Activated CD8-positive, alpha-beta memory T cell treated with anti-CD3 and anti-CD28 coated beads, Interleukin-2, amount 50 U/mL, for 48 hours (primary cell): Measurements from ENCODE around the gene CACNA1I.

Experiments used
- DNase-seq: peaks from one replicate; pipeline ENCODE4 v3.0.0-alpha.2; 2020

The CACNA1I gene

DNA sequence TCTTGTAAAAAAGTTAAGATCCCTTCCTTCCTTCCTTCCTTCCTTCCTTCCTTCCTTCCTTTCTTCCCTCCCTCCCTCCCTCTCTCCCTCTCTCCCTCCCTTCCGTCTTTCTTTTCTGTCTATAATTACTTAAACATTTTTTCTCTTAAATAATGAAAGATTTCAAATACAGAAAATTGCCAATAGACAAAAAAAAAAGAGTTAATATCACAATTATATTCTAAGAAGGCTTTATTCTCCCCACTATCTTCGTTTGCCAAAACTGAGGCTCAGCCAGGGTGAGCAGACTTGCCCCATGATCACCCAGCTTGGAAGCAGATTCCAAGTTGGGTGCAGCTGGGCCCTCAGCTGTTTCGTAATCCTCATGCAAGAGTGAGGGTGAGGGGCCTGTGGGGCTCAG is 327 bp upstream of the CACNA1I start:
- no peak for DNase-seq

DNA sequence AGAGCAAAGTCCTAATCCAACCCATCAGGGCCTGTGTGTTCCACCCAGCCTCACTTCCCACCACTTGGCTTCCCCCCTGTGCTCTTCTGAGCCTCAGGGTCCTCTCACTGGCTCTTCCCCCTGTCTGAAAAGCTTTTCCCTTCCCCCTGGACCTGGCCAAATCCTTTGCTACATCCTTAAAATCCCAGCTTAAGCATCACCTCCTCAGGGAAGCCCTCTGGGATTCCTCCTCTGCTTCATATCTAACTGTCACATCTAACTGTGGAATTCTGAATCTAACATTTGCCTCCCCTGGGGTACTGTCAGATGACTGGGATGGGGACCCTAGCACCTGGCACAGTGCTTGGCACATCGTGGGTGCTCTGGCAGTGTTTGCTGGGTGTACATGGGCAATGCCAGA is 985 bp downstream of the CACNA1I start:
- DNase-seq, result no peak

DNA sequence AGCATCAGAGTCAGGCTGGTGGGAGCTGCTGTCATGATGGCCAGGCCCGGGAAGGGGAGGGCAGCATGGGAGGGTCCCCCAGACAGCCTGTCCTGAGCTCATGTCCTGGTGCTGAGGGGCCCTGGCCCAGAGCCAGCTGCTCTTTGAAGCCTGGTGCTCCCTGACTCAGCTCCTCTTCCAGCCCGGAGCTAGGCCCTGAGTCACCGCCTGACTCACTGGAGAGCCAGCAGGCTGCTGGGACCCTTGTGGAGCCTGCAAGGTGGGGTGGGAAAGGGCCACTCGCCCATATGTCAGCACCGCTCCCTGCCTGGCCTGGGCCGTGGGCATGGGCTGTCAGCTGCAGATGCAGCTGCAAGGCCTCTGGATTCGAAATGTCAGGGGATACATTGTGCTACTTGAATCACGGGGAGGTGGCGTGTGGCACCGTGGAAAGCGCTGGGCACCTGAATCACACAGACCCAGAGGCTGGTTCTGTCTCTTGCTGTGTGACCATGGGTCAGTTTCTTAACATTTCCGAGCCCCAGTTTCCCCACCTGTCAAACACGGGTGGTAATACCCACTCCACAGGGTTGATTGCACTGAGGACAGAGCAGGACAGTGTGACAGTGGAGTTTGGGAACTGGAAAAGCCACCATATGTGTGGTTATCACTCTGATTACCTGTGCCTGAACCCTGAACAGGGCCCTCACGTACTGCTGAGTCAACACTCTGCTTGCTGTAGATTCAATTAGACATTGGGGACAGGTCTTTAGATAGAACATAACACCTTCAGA is 4.4 kb downstream of the CACNA1I start:
- DNase-seq, result no peak

DNA sequence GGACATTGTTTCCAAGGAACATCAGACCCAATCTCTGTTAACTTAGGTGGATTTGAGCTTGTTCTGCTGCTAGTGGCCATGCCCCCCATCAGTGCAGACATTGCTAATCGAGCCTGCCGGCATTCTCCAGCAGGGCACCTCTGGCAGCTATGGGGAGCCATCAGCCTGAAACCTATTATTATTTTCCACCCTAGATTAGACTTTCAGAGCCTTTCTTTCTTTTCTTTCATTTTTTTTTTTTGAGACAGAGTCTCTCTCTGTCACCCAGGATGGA is 4.9 kb downstream of the CACNA1I start:
- DNase-seq, result no peak

DNA sequence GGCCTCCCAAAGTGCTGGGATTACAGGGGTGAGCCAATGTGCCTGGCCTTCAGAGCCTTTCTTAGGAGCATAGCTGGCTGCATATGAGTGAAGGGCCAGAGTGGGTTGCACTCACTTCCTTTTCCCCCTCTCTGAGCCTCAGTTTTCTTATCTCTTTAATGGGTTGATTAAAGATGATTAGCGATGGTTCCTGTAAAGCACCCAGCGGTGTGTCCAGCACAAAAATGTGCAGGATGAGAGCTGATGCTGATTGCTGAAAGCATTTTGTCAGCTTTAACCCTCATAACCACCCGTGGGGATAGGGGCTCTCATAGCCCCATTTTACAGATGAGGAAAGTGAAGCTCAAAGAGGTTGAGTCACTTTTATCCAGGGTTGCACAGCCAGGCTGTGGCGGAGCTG is 5.5 kb downstream of the CACNA1I start:
- no peak for DNase-seq

DNA sequence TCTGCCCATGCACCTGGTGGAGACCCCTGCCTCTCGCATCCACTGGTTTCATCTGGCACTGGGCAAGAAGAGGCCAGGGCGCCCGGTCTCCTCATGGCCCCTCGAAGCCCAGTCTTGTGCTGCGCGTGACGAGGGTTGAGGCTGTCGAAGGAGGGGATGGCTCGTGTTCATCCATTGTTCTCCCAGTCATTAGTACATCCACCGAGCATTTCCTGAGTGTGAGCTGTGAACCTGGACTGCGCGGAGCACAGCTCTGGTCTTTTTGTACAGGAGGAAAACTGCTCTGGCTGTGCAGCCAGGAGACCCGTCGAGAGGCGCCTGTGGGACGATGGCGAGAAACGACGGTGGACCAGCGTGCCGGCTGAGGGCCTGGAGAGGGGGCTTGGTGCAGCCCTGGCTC is 6.8 kb downstream of the CACNA1I start:
- DNase-seq, result no peak

DNA sequence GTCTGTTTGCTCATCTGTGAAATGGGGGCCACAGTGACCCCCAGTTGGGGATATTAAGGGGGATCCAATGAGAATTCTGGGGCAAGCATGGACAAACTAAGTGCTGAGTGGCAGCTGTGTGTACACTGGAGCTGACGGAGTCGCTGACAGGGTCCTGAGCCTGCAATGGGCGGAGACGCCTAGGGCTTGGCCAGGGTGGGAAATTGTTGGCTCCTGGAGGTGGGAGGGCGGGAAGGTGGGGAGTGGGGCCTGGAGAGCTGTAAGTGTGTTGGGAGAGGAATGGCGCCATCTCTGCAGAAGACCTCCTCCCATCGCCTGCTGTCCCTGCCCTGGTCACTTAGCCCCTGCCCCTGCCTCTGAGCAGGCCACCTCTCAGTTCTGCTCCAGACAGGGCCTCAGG is 7.3 kb downstream of the CACNA1I start:
- no peak for DNase-seq

DNA sequence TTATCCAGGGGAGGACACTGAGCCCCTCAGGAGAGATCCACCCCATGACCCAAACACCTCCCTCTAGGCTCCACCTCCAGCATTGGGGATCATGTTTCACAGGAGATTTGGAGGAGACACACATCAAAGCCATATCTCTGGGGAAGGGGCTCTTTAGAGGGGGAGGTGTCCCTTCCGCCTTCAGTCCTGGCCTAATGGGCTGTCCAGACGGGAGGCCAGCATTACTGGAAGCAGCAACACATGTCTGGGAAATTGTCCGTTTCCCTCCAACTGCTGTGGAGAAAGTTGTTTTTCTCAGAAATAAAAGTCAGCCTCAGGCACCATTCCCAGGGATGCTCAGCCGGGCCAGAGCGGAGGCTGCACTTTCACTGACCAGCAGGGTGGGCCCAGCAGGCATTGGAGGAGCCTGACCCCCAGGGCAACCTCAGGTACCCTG is 9.5 kb downstream of the CACNA1I start:
- DNase-seq, result no peak

DNA sequence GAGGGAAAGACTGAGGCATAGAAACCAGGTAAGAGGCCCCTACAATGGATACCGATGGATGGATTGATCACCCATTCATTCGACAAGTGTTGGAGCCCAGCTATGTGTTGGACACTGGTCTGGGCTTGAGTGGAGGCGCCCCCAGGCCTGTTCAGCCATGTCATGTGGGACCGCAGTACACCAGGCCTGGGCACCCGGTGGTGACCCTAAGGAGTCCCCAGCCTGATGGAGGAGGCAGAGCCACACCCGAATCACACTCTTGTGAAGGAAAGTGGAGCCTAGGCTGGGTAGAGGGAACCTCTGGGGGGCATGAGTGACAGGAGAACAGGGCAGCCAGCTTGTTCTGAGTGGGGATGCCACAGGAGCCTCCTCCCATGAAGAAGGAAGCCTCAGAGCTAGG is 10.2 kb downstream of the CACNA1I start:
- DNase-seq, result no peak

DNA sequence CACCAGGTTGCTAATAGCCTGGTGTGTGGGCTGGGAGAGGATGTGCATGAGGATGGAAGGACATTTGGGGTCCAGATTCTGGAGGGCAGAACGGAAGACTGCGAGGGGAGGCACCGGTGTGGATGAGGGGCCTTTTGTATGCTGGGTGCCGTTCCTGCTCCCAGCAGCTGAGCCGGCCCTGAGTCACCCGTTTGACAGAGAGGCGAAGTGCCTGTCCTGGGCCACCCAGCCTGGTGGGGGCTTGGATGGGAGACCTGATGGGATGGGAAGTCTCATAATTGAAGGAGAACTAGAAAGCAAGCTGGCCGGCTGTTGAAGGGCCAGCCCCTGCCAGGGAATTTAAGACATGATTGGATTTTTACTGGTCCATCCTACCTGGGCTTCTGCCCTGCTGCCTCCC is 10.8 kb downstream of the CACNA1I start:
- no peak for DNase-seq

DNA sequence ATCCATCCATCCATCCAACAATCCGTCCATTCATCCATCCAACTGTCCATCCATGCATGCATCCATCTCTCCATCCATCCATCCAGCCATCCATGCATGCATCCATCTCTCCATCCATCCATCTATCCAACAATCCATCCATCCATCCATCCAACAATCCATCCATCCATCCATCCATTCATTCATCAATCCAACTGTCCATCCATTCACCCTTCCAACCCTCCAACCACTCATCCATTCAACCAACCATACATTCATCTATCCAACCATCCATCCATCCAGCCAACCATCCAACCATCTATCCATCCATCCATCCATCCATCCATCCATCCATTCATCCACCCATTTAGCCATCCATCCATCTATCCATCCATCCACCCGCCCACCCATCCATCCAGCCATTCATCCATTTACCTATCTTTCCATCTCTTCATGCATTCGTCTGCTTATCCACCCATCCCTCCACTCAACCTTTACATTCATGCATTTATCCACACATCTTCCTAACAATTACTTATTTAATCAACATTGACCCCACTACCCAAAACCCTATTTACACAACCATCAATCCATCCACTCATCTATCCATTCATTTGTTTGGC is 12.6 kb downstream of the CACNA1I start:
- no peak for DNase-seq

DNA sequence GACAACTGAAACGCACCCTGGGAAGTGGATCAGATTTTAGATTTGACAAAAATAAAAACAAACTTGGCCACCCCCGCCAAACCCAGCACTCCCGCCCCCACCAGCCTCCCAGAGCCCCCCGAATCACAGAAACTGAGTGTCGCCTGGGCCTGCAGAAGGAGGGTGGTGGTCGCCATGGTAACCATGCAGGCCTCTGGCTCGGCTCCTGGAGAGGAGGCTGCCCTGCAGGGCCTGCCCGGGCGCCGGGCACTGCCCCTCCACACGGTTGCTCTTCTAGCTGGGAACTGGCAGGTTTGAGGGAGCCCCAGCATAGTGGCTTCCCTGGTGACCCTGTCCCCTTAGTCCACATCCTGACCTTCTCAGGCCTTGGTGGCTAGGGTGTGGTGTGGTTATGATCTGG is 19.3 kb downstream of the CACNA1I start:
- no peak for DNase-seq

DNA sequence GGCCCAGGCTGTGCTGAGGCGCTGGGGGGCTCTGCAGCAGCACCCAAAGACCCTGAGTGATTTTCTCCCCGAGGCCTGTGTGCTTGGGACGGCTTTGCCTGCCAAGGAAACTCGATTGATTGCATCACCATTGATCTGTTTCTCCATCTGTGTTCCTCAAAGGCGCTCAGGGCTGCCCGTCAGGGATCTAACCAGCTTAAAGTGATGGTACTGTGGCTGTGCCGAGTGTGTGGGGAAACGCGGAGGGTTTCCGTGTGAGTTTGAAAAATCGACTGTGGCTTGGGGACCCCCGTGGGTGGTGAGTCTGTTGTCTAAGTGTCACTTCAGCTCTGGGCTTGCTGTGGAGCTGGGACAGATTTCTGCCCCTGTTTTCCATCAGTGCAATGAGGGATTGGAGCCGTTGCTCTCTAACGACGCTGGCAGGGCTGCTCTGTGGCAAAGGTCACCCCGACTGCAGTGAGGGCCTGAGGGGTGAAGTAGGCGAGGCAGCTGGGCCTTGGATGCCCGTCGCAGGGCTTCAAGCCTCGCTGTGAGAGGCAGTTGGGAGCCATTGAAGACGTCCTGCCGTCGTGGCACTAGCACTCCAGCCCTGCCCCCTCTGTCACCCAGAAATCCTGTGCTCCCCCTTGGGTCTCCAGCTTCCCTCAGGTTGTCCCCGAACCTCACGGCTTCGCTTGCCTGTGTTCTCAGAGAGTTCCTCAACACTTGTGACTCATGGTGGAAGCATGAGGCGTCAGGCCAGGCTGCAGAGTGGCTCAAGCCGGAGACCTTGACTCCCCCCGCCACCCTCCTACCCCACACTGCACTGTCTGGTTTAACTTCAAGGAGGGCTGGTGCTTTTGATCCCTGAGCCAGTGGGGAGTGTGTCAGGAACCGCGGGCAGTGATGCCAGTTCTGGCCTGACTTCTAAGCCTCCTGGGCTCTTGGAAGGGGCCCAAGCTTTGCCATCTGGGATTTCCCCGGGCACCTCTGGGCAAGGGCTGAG is 21.8 kb downstream of the CACNA1I start:
- no peak for DNase-seq

DNA sequence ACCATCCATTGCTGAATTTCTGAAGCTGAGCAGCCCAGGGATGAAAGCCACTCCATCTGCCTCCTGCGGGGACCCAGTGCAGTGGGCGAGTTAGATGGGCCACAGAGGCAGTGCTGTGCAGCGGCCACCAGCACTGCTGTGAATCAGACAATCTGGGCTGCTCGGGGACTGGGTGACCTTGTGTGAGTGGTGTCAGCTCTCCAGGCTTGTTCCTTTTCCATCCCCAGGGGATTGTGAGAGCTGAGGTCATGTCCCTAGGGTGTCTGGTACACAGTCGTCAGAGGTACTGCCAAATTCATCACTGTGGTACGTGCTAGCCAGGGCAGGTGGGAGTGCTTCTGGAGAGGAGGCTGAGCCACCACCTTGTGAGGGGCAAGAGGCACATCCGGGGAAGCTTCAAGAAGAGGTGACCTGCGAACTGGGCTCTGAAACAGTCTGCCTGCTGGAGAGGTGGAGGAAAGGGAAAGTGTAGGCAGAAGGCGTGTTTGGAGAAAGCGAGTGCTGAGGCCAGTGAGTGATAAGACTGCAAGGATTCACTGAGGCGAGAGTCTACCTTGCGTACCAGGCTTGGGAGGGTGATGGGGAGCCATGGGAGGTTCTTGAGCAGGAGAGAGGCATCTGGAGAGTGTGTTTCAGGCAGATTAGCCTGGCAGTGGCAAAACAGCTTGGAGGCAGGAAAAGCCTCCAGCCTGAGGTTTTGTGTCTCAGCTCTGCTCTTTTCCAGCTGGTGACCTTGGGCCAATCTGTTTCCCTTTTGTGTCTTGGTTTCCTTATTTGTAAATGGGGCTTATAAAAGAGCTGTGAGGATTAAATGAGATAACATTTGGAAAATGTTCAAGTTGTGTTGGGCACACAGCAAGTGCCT is 22.7 kb downstream of the CACNA1I start:
- DNase-seq, result no peak

DNA sequence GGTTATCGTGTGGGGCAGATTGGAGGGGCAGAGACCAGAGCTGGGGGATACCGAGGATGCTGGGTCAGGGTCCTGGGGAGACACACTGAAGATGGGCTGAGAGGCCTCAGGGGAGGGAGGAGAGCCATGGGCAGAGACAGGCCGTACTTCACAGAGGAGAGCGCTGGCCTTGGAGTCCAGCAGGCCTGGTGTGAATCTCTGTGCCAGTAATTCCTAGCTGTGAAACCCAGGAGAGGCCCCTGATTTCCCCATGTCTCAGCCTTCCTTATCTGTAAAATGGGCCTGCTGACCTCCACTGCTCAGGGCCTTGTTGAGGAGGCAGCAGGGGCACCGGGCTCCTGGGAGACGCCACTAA is 23.4 kb downstream of the CACNA1I start:
- no peak for DNase-seq

DNA sequence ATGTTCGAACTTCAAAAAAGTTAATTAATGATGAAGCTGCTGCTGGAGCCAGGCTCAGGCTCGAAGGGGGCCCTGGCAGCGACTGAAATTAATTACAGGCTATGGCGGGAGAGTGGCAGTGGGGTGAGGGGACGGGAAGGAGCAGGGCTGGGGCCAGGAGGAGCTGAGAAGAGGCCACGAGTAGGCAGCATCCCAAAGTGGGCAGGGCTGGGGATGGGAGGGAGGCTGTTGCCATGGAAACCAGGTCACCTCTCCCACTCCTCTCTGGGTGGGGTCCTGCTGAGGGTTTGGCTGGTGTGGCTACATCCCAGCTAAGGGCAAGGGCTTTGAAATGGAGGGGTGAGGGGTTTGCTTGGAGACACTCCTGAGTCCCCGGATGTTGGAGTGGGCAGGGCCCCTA is 23.9 kb downstream of the CACNA1I start:
- DNase-seq, result no peak

DNA sequence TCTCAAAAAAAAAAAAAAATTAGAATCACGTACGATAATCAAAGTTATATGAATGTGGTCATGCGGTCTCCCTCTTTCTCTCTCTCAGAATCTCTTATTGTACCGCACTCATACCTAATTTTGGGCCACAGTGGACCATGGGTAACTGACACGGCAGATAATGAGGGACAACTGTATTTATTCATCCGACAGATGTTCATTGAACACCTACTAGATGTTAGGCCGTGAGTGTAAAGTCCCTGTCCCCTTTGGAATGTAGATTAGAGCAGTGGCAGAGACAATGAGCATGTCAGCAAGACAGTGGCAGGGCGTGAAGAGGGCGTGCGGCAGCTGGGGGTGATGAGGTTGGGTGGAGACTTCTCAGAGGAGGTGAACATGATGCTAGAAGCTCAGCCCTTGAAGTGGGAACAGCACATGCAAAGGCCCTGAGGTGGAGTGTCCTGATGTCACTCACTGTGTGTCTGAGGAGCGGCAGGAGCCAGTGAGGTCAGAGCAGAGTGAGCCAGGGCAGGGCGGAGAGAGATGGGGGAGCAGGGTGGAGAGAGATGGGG is 25.1 kb downstream of the CACNA1I start:
- no peak for DNase-seq

DNA sequence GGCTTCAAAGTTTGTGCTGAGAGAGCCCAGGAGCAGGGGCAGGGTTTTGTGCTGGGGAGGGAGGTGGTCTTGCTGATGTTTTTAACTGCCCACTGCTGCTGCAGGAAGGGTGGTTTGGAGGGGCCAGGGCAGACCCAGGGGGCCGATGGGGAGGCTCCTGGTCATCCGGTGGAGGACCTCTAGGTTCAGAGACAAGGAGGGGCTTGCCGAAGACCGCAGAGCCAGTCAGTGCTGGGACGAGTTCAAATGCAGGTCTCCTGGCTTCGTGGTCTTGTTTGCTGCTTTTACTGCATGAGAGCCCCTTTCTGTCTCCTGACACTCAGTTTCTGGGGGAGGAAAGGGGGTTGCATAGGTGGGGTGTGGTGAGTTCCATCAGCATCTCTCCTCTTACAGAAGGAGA is 26.0 kb downstream of the CACNA1I start:
- no peak for DNase-seq

DNA sequence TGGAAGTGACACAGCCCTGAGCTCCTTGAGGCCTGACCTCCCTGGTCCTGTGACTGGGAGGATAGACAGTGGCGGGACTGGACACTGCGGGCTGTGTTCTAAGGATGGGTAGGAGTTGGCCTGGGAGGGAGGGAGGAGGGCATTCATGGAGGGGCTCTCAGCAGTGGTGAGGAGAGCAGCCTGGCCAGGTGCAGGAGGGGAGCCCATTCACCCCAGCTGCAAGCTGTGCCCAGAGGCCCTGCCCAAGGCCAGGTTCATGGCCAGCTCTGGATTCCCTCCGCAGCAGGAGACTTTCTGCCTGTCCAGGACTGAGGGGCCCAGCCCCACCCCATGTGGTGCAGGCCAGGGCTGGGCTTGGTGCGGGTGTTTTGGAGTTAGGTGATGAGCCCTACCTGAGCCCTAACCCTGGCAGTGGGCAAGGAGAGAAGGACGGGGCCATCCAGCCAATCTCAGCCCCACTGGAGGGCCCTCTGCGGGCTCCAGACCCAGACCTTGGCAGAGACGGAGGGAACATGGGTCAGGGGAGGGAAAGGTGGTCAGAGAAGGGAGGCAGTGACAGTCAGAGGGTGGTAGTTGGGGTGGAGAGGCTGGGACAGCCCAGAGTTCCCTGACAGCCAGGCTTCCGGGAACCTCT is 26.8 kb downstream of the CACNA1I start:
- no peak for DNase-seq

DNA sequence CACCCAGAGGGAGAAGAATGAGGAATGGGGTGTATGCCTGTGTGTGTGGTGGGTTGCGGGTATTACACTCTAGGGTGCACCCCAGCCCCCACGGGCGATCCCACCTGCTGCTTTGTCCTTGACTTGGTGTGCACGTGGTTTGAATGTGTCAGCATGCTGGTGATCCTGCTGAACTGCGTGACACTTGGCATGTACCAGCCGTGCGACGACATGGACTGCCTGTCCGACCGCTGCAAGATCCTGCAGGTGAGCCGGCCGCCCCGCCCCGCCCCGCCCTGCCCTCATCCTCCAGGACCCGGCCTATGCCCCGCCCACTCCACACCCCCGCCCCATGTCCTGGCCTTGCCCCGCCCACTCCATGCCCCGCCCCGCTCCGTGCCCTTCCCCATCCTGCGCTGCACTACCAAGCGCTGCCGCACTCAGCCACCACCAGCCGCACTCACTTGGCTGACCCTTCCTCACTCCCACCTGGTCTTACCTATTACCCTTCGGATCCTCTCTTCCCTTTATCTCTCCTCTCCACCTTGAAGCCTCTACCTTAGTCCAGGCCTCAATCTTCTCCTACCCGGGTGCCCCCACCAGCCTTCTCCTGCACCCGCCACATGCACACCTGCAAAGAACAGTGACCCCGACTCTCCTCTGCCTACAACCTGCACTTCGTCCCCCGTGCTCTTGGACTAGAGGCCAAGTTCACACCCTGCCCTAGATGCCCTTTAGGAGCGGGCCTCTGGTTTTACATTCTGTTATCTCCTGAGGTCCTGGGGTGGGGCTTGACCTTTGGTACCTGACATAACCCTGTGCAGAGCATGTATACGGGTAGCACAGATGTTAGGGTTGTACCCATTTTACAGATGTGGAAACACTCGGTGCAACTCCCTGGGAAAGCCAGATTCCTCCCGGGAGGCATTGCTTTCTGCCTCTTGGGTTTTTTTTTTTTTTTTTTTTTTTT is 27.7 kb downstream of the CACNA1I start:
- DNase-seq, result peak; percentile 86
